Rectal smooth muscle tissue (tissue), 1 donor: ENCODE measurements around the gene KLHL25.
"Not testable (repeated sequence)": the region's sequence is repeated elsewhere in the genome, so short reads cannot be mapped to it uniquely, and the experiment has no call there.

Experiments used
- H3K27ac ChIP-seq: one replicate; pipeline ENCODE4 v1.7.0; 2013; ENCODE audit warnings: low read depth, low read length, inconsistent platforms
- H3K27me3 ChIP-seq: one replicate; pipeline ENCODE4 v1.7.0; 2013; ENCODE audit warnings: low read length; ENCODE audit not compliant: control insufficient read depth, insufficient read depth
- H3K36me3 ChIP-seq: one replicate; pipeline ENCODE4 v1.7.0; 2013; ENCODE audit warnings: low read length; ENCODE audit not compliant: control insufficient read depth, insufficient read depth
- H3K4me1 ChIP-seq: one replicate; pipeline ENCODE4 v1.7.0; 2013; ENCODE audit warnings: low read length; ENCODE audit not compliant: control insufficient read depth, insufficient read depth
- H3K4me3 ChIP-seq: one replicate; pipeline ENCODE4 v1.7.0; 2013; ENCODE audit warnings: low read length
- H3K9ac ChIP-seq: one replicate; pipeline ENCODE4 v1.7.0; 2013; ENCODE audit warnings: low read length

The KLHL25 gene

DNA sequence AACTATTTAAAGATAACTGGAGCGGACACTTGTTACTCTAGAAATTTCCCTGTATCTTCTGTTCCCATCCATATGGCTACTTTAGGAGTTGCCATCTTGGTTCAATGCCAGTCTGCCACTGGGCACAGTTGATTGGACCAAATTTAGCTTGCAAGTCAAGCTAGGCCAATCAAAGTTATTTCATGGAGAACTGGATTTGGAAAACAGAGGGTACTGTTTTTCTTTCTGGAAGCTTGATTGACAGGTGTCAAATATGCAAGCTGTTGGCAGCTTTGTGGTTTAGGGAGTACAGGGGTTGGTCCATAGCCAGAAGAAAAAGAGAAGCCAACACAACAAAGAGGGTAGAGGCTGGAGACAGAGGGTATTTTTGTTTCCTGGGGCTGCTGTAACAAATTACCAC is 33.4 kb upstream of the KLHL25 start:
- Histone ChIP-seq H3K27me3 (no peaks in the 10 kb centered on the region), H3K27ac (no peak overlapping the region), H3K9ac (no peak overlapping the region), H3K4me3 (no peak overlapping the region), H3K4me1 (no peaks in the 10 kb centered on the region), H3K36me3 (no peaks in the 10 kb centered on the region)

DNA sequence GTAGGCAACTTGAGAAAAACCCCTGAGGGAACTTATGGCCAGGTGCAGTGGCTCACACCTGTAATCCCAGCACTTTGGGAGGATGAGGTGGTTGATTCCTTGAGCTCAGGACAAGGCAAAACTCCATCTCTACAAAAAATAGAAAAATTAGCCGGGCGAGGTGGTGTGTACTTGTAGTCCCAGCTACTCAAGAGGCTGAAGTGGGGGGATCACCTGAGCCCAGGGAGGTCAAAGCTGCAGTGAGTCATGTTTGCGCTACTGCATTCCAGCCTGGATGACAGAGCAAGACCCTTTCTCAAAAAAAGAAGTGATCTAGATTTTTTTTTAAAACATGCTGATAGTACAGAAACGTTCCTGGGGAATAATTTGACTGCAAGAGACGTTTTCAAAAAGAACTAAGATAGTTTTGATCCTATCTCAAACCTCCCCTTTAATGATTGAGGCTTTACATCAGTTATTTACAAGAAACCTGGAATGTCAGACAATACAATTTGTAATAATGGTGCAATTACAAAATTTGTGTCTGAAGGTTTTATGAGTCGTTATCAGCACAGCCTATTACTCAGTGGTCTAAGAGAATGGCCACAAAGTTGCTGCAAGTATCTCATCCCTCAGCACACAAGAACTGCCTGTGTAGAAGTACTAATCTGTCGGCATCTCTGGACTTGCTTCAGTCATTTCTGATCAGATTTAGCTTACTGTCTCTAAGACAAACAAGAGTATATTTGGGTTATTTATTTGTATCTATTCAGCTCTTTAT is 32.2 kb upstream of the KLHL25 start:
- Histone ChIP-seq H3K4me3 (no peak overlapping the region), H3K27me3 (no peaks in the 10 kb centered on the region), H3K4me1 (no peaks in the 10 kb centered on the region), H3K36me3 (no peaks in the 10 kb centered on the region), H3K9ac (no peak overlapping the region), H3K27ac (no peak overlapping the region)

DNA sequence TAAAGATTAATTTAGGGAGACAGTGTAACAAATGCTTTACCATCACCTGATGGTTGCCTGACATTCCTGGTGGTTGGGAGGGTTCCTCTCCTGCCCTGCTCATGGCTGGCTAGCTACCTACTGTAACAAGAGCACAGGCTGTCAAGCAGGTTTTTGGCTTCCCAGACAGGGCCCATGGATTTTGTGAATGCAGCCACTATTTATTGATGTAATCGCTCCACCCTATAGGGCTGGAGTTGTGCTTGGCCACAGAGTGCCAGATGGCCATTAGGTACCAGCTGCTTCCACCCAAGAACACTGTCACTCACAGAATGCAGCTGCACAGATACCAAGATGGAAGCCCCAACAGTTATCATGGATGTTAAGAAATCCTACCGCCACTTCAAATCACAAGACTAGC is 31.0 kb upstream of the KLHL25 start:
- Histone ChIP-seq H3K9ac (no peak overlapping the region), H3K27ac (no peak overlapping the region), H3K4me1 (no peaks in the 10 kb centered on the region), H3K4me3 (no peak overlapping the region), H3K27me3 (no peaks in the 10 kb centered on the region), H3K36me3 (no peaks in the 10 kb centered on the region)

DNA sequence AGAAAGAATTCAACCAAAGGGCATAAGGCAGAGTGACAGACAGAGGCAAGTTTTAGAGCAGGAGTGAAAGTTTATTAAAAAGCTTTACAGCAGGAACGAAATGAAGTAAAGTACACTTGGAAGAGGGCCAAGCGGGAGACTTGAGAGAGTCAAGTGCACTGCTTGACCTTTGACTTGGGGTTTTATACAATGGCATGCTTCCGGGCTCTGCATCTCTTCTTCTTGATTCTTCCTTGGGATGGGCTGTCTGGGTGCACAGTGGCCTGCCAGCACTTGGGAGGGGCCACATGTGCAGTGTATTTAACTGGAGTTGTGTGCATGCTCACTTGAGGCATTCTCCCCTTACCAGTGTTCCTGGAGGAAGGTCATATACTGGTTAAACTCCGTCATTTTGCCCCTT is 30.4 kb upstream of the KLHL25 start:
- H3K4me3 ChIP-seq = no peak overlapping the region
- no peak overlapping the region for H3K27ac ChIP-seq
- no peaks in the 10 kb centered on the region for H3K27me3 ChIP-seq
- no peaks in the 10 kb centered on the region for H3K4me1 ChIP-seq
- no peak overlapping the region for H3K9ac ChIP-seq
- no peaks in the 10 kb centered on the region for H3K36me3 ChIP-seq

DNA sequence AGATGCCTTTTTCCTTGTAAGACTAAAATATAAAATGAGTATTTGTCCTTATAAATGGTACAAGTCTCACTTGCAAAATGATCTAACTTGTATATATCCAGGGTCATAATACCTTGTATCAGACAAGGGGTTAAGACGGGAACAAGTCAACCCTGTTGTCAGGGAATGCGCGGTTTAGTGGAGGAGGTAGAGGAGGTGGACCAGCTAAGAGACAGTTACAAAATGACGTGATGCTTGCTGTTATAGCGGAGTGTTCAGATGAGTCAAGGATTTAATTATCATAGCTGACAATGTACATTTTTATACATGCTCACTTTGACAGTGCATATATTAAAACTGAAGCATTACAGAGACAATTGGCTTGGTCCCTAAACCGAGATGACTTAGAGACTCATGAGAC is 26.8 kb upstream of the KLHL25 start:
- Histone ChIP-seq H3K4me3 (no peak overlapping the region), H3K36me3 (no peaks in the 10 kb centered on the region), H3K27ac (no peak overlapping the region), H3K4me1 (no peaks in the 10 kb centered on the region), H3K27me3 (no peaks in the 10 kb centered on the region), H3K9ac (no peak overlapping the region)

DNA sequence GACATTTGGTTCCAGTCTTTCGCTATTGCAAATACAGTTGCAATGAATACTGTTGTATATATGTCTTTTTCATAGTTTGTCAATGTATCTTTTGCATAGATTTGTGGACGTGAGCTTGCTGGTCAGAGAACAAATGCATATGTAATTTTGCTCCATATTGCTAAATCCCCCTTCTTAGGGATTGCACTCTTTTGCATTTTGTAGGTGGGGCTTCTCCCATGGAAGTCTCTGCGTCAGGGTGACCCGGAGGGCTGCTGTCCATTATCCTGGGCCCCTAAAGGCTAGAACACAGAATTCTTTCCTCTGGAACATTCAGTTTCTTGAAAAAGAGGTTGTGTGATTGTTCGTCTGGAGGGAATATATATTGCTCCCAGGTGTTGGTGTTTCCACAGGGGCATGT is 25.2 kb upstream of the KLHL25 start:
- Histone ChIP-seq H3K4me1 (no peaks in the 10 kb centered on the region), H3K4me3 (no peak overlapping the region), H3K36me3 (no peaks in the 10 kb centered on the region)

DNA sequence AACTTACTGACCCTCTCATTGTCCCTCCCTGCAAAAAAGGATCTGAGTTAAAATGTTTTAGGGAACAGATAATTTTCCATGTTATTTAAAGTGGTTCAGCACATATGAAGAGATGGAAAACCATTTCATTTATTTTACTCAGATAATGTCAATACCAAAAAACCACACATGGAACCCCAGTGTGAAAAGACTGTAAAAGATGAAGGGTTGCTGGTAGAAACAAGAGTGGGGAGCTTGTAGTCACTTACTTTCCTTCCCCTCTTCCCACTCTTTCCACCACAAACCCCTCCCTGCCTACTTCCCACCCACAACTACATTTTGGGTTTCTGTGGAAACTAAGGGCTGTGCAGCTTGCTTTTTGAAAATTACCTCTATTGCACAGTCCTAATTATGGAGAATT is 18.5 kb upstream of the KLHL25 start:
- no peak overlapping the region for H3K27ac ChIP-seq
- H3K27me3 ChIP-seq = no peaks in the 10 kb centered on the region

More for the DNA sequence above, 25.2 kb upstream of the KLHL25 start:
- Histone ChIP-seq H3K9ac (no peak overlapping the region), H3K27ac (no peak overlapping the region), H3K27me3 (no peaks in the 10 kb centered on the region)

DNA sequence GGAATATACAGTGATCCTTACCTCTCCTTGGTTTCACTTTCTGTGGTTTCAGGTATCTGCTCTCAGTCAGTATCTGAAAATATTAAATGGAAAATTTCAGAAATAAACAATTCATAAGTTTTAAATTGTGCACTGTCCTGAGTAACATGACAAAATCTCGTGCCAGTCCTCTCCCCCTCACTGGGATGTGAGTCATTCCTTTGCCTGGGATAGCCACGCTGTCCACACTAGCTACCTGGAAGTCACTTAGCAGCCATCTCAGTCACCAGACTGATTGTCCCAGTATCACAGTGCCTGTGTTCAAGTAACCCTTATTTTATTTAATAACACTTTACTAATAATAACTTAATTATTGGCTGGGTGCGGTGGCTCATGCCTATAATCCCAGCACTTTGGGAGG is 15.3 kb upstream of the KLHL25 start:
- Histone ChIP-seq H3K4me3 (no peak overlapping the region), H3K4me1 (no peaks in the 10 kb centered on the region), H3K27me3 (no peaks in the 10 kb centered on the region), H3K9ac (no peak overlapping the region), H3K36me3 (no peaks in the 10 kb centered on the region), H3K27ac (no peak overlapping the region)

More for the DNA sequence above, 18.5 kb upstream of the KLHL25 start:
- no peaks in the 10 kb centered on the region for H3K36me3 ChIP-seq
- H3K4me1 ChIP-seq = no peaks in the 10 kb centered on the region
- H3K4me3 ChIP-seq = no peak overlapping the region
- H3K9ac ChIP-seq = no peak overlapping the region

DNA sequence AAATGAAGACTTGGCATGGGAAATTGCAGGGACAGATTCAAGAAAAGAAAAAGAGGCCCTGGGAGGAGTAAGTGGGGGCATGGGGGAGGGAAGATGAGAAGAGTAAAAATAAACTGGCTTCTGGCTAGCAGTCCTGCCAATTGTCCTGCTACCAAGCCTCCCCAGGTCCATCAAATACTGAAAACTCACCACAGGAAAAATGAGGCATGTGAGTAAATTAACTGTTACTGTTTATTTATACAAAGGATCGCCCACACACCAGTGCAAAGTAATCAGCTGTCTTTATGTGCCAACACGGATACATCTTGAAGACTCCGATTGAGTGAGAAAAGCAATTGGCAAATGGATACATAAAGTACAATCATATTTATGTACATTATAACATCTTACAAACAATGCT is 10.7 kb upstream of the KLHL25 start:
- H3K4me1 ChIP-seq = no peaks in the 10 kb centered on the region
- no peaks in the 10 kb centered on the region for H3K27me3 ChIP-seq
- H3K9ac ChIP-seq = no peak overlapping the region
- no peak overlapping the region for H3K4me3 ChIP-seq
- H3K36me3 ChIP-seq = no peaks in the 10 kb centered on the region
- no peak overlapping the region for H3K27ac ChIP-seq

DNA sequence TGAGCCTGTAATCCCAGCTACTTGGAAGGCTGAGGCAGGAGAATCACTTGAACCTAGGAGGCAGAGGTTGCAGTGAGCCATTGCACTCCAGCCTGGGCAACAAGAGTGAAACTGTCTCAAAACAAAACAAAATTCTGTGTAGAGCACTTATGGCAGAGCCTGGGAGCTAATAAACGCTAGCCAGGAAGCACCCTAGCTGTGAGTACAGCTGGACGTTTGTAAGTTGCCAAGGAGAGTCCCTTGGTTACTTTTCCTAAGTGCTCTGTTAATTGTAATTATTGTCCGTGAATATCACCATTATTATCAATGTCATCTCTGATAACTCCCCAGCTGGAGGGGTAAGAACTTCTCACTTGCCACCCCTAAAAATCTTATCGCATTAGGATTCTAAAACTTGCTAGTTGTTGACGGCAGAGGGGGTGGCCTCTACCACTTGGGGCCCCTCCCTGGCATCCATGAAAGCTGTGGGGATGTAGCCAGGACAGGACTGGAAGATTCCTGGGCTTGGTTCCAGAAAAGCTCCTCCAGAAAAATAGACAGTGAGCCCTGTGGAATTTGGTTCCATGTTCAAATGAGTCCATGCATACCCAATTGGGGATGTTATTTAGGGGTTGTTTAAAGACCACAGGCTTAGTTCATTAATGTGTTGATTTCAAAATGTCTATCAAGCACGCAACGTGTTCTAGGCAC is 9.9 kb upstream of the KLHL25 start:
- H3K27me3 ChIP-seq = no peaks in the 10 kb centered on the region
- H3K9ac ChIP-seq = no peak overlapping the region
- H3K4me3 ChIP-seq = no peak overlapping the region
- no peaks in the 10 kb centered on the region for H3K4me1 ChIP-seq
- no peaks in the 10 kb centered on the region for H3K36me3 ChIP-seq
- no peak overlapping the region for H3K27ac ChIP-seq

DNA sequence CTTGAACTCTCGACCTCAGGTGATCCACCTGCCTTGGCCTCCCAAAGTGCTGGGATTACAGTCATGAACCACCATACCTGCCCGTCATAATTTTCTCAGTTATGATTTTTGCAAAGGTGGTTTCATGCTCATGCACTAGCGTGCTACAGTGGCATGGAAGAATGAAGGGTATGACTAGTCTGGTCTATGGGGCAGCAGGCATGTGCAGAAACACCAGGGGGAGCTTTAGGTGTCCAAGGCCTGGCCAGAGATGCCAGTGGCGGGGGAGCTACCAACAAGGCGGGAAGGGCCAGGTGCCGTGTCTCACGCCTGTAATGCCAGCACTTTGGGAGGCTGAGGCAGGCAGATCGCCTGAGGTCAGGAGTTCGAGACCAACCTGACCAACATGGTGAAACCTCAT is 7.9 kb upstream of the KLHL25 start:
- H3K9ac ChIP-seq, H3K4me1 ChIP-seq, H3K27ac ChIP-seq, H3K36me3 ChIP-seq, H3K27me3 ChIP-seq, H3K4me3 ChIP-seq: not testable (repeated sequence)

DNA sequence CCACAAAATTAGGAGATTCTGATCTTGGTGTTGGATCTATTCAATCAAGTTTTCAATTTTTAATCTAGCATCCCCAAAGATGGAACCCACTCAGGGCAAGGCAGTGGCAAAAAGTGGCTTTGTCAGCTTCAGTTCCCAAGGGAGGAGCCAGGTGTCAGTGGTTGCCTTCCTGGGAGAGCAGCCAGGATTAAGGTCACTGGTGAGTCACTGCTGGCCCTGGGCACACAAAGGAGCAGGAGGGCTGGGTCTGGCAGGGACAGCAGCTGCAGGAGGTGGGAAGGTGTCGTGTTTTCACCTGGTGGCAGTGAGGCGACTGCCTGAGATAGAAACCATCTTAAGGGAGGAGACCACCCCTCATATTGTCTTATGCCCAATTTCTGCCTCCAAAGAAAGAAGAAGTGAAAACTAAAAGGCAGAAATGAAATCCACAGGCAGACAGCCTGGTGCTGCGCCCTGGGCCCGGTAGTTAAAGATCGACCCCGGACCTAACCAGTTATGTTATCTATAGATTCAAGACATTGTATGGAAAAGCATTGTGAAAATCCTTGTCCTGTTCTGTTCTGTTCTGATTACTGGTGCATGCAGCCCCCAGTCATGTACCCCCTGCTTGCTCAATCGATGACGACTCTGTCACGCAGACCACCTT is 5.9 kb upstream of the KLHL25 start:
- Histone ChIP-seq H3K4me3 (no peak overlapping the region), H3K4me1 (no peaks in the 10 kb centered on the region), H3K9ac (no peak overlapping the region), H3K27ac (no peak overlapping the region), H3K36me3 (no peaks in the 10 kb centered on the region), H3K27me3 (no peaks in the 10 kb centered on the region)
